ENCODE results near the gene GAPDH.
"Not testable (repeated sequence)": the region's sequence is repeated elsewhere in the genome, so short reads cannot be mapped to it uniquely, and the experiment has no call there.

GAPDH gene

DNA sequence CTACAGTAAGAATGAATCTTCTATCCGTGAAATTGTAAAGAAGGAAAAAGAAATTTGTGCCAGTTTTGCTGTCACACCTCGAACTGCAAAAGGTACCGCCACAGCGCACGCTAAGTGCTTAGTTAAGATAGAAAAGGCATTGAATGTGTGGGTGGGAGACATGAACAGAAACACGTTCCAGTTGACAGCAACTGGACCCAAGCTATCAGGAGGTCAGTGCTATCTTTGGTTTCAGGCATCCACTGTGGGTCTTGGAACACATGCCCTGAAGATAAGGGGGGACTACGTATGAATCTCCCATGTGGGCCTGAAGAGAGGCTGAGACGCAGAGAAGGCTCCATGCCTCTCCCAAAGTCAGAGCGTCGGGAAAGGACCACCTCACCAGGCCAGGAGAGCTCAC lies 11.7 kb downstream of the GAPDH start:
- no peak for DNase-seq (ENCODE audit: low read depth)

GRCh38 chr12:6547566-6547965 lies 13.2 kb downstream of the GAPDH start:
- no peak for DNase-seq (ENCODE audit: low read depth)

DNA sequence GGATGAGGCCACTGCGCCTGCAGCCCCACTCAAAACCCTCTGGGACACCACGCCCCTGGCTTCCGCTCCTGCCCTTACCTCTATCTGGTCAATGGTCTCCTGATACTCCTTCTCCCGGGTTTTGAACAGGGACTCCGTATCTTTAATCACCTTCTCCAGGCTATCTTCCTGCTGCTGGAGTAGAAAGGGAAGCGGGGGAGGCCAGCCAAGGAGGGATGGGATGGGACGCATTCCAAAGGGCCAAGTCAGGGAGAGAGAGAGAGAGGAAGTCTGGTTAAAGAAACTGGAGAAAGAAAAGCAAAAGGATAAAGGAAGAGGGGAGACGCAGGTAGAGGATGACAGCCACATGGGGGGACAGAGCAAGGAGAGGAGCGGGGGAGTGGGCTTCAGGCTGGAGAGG lies 13.7 kb downstream of the GAPDH start:
- no peak for DNase-seq (ENCODE audit: low read depth)

- DNase-seq (ENCODE audit: low read depth) = no peak
Measured at GRCh38 chr12:6548556-6548955, 14.2 kb downstream of the GAPDH start.

GRCh38 chr12:6548966-6549683 lies 14.8 kb downstream of the GAPDH start:
- no peak for DNase-seq (ENCODE audit: low read depth)

DNA sequence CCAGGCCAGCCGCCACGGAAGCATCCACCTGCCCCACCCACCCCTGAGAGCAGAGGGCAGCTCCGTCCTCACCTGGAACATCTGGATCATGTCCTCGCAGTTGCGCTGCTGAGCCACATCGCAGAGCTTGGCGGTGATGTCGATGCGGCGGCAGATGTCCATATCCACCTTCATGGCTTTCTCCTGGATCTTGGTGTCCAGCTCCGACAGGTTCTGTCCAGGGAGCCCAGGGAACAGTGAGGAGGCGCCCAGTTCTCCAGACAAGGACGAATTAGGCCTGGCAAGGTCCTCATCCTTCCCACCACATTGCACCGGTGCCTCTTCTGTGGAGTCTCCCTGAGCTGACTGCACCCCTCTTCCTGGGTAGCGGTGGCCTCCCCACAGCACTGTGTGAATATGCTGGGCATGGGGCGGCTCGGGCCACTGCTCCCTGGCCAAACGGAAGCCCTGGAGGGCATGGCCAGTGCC lies 15.4 kb downstream of the GAPDH start:
- DNase-seq (ENCODE audit: low read depth) = no peak

DNA sequence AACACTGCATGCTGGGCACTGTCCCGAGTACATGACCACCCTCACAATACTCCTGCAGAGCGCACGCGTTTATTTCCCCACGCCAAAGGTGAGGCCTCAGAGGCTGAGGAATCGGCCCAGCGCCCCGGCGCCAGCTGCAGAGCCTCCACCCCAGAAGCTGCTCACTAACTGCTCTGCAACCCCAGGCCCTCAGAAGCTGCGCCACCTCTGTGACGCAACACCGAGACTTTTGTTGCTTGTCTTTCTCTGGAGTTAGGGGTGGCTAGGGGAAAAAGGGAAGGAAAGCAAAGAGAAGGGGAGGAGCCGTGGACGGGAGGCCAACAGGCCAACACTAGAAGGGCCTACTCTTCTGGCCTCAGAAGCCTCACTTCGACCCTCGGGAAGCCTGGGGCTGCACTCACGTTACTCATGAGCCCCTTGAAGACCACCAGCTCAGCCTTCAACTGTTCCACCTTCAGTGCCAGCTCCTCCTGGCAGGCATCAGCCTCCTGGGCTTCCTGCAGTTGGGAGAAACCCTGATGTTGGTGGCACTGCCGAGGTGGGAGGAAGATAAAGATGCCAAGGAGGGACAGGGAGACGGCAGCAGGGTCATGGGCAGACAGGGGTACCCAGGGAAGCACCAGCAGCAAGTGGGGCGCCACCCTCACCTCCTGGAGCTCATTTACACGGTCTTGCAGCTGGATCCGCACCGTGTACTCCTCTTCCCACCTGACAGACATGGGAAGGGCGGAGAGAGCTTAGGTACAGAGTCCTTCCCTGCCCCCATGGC lies 16.2 kb downstream of the GAPDH start:
- DNase-seq (ENCODE audit: low read depth) = no peak

- no peak for DNase-seq (ENCODE audit: low read depth)
Measured at GRCh38 chr12:6551063-6551461, 16.7 kb downstream of the GAPDH start.

- no peak for DNase-seq (ENCODE audit: low read depth)
Measured at GRCh38 chr12:6551496-6552139, 17.3 kb downstream of the GAPDH start.

DNA sequence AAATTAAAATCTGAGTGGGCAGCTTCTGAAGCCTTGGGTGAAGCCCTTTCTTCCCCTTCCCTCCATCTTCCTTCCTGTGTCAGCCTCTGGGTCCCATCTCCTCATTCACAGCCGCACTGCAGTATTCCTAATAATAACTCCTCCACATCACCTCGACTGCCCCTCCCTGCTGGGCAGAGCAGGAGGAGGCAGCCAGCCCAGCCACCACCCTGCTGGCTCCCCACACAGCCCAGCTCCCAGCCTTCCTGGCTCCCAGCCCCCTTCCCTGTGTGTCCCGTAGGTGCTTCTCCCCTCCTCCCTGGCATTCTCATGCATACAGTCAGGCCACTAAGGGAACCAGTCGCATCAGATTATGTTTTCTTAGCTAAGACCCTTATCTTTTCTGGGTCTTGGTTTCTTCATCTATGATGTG lies 17.8 kb downstream of the GAPDH start:
- DNase-seq (ENCODE audit: low read depth) = no peak

- no peak for DNase-seq (ENCODE audit: low read depth)
Measured at GRCh38 chr12:6553051-6553868, 18.9 kb downstream of the GAPDH start.

DNA sequence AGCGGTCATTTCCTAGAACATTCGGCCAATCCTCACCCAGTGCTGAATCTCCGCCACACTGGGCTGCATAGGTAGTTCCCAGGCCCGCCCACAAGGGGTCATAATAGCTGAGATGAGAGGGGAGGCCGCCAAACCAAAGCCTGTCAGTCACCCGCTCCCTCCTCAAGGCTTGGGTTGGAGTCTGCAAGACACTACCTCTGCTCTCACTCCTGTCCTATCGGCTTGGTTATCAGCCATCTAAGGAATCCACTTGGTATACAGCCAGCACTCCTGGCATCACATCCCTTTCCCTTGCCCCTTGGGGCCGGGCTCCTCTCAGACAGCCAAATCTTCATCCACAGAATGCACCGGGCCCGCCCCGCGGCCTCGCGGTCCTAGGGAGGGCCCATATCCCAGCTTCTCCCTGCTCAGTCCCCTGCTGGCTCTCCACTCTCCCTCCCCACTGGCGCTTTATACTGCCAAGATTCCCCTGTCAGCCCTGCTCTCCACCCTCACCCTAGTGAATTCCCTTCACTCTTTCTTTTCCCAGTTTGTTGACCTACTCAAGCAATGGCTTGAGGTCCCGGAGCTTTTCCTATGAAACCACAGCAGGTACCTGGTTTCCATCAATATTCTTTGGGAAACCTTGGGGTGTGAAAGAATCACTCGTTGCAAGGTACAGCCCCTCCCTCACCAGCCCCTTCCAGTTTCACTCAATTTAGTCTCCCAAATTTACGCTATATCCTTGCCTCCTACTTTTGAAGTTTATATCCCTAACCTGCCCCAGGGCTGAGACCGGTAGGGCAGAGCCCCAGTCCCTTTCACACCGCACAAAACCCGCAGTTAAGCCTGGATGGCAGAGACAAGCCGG lies 20.1 kb downstream of the GAPDH start:
- peak; percentile 50 for DNase-seq (ENCODE audit: low read depth)

DNA sequence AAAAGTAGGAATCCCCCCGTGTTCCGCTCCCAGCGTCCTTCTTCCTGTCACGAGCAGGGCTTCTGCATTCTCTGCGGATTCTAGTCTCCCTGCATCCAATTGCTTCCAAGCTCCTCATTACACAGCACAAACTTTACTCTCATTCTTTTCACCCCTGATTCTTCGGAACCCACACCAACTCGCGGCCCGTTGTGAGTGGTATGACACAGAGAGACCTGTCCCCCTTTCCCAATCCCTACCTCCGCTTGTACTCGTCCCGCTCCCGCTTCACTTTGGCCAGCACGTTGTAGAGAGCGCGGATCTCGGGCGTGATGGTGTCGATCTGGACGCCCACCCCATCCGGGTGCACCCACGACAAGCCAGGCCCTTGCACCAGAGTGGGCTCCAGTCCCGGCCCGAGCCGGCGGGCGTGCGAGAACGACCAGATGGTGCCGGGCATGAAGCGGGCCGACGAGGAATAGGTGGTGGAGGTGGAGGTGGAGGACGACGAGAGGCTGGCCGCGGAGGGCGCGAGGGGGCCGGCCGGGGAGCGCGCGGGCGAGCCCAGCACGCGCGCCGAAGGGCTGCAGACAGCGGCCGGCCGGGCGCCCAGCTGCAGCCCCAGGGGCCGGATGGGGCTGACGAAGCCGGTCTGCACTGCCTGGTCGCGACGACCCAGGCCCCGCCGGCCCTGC lies 20.8 kb downstream of the GAPDH start:
- no peak for DNase-seq (ENCODE audit: low read depth)

GRCh38 chr12:6556496-6556817 lies 22.1 kb downstream of the GAPDH start:
- DNase-seq (ENCODE audit: low read depth) = not testable (repeated sequence)

GRCh38 chr12:6556857-6557256 lies 22.5 kb downstream of the GAPDH start:
- DNase-seq (ENCODE audit: low read depth) = no peak

DNA sequence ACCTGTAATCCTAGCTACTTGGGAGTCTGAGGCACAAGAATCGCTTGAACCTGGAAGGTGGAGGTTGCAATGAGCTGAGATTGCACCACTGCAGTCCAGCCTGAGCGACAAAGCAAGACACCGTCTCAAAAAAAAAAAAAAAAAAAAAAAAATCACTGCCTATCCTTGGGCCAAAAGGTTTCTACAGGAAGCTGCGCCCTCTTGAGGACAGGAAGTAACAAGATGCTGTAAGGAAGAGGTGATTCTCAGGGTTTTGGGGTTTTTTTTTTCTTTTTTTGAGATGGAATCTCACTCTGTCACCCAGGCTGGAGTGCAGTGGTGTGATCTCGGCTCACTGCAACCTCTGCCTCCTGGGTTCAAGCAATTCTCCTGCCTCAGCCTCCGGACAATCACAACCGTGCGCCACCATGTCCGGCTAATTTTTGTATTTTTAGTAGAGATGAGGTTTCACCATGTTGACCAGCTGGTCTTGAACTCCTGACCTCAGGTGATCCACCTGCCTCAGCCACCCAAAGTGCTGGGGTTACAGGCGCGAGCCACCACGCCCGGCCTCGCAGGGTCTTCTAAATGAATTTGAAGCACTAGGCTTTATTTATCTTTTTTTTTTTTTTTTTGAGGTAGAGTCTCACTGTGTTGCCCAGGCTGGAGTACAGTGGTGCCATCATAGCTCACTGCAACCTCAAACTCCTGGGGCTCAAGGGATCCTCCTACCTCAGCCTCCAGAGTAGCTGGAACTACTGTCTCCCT lies 23.9 kb downstream of the GAPDH start:
- DNase-seq (ENCODE audit: low read depth) = not testable (repeated sequence)

DNA sequence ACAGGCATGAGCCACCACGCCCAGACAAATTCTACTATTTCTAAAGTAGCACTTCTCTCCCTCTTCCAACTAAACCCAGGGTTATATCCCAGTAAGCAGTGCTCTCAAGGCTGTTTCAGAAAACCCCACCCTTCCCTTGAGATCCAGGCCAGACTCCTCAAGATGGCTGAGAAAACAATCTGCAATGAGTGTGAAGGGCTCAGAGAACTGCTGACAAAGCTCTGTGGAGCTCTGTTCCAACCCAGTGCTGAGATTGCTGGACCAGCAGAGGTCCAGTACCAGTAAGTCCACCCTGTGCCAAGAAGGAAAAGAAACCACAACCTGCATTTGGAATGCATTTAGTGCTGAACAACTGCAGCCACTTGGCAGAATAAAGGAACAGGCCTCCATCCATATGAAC lies 25.2 kb downstream of the GAPDH start:
- no peak for DNase-seq (ENCODE audit: low read depth)

- DNase-seq (ENCODE audit: low read depth) = no peak
Measured at GRCh38 chr12:6560501-6561205, 26.3 kb downstream of the GAPDH start.

GRCh38 chr12:6562881-6563280 lies 28.6 kb downstream of the GAPDH start:
- DNase-seq (ENCODE audit: low read depth) = no peak

Data from stimulated activated CD8-positive, alpha-beta memory T cell treated with anti-CD3 and anti-CD28 coated beads, Interleukin-12 subunit alpha, Interleukin-12 subunit beta, amount 100 ng/mL, for 1 hour (primary cell).